HepG2 (cell line): ENCODE data around the gene ZNF155. TPM values are rescaled to one million over a fixed set of nuclear protein-coding genes. Genes with fewer than 3 reads are reported as not detected.

Source experiments
- ETV6 ChIP-seq: sonication (generic); formaldehyde crosslinking; conservative IDR thresholded peaks from 2 replicates; pipeline ENCODE4 v1.4.0; 2020; ENCODE audit warnings: missing genetic modification reagents
- FOXO1 ChIP-seq: sonication (generic); formaldehyde crosslinking; IDR thresholded peaks from 2 replicates; pipeline ENCODE4 v1.4.0; 2020; ENCODE audit warnings: missing genetic modification reagents
- PTBP1 ChIP-seq: fragments of 200-400 bp; formaldehyde crosslinking; IDR thresholded peaks from 2 replicates; pipeline ENCODE4 v1.6.1; 2018; ENCODE audit warnings: low read length, low read depth; ENCODE audit not compliant: poor library complexity, severe bottlenecking
- SCMH1 ChIP-seq: sonication (generic); formaldehyde crosslinking; IDR thresholded peaks from 2 replicates; pipeline ENCODE4 v1.9.0; 2021; ENCODE audit warnings: missing genetic modification reagents, mild to moderate bottlenecking, borderline replicate concordance
- SMC3 ChIP-seq: IDR thresholded peaks from 2 replicates; pipeline ENCODE4 v1.6.1; 2011; ENCODE audit warnings: low read length, improper control_type of control experiment
- SNAPC2 ChIP-seq: sonication (generic); formaldehyde crosslinking; IDR thresholded peaks from 2 replicates; pipeline ENCODE4 v1.8.1; 2022; ENCODE audit warnings: mild to moderate bottlenecking, missing genetic modification reagents
- ZFAT ChIP-seq: sonication (generic); formaldehyde crosslinking; conservative IDR thresholded peaks from 2 replicates; pipeline ENCODE4 v1.8.1; 2023; ENCODE audit warnings: missing genetic modification reagents, inconsistent platforms
- ZMYM4 ChIP-seq: sonication (generic); formaldehyde crosslinking; IDR thresholded peaks from 2 replicates; pipeline ENCODE4 v1.8.1; 2023; ENCODE audit warnings: mild to moderate bottlenecking, missing genetic modification reagents
- ZNF124 ChIP-seq: sonication (generic); formaldehyde crosslinking; IDR thresholded peaks from 2 replicates; pipeline ENCODE4 v1.4.0; 2020; ENCODE audit warnings: missing genetic modification reagents
- ZNF282 ChIP-seq: fragments of 450-650 bp; IDR thresholded peaks from 2 replicates; pipeline ENCODE4 v1.6.1; 2018; ENCODE audit not compliant: partially characterized antibody
- ZNF34 ChIP-seq: sonication (generic); formaldehyde crosslinking; IDR thresholded peaks from 2 replicates; pipeline ENCODE4 v1.4.0; 2020; ENCODE audit warnings: mild to moderate bottlenecking, missing genetic modification reagents, borderline replicate concordance
- ZNF367 ChIP-seq: sonication (generic); formaldehyde crosslinking; IDR thresholded peaks from 2 replicates; pipeline ENCODE4 v1.4.0; 2020; ENCODE audit warnings: missing genetic modification reagents, borderline replicate concordance
- ZNF616 ChIP-seq: sonication (generic); formaldehyde crosslinking; IDR thresholded peaks from 2 replicates; pipeline ENCODE4 v1.5.0; 2020; ENCODE audit warnings: low read depth, mild to moderate bottlenecking, missing genetic modification reagents
- ZNF7 ChIP-seq: IDR thresholded peaks from 2 replicates; pipeline ENCODE4 v1.6.1; 2016; ENCODE audit warnings: missing biosample characterization, missing genetic modification reagents
- ZSCAN21 ChIP-seq: sonication (generic); formaldehyde crosslinking; IDR thresholded peaks from 2 replicates; pipeline ENCODE4 v1.8.0; 2022; ENCODE audit warnings: mild to moderate bottlenecking, missing genetic modification reagents, moderate library complexity, borderline replicate concordance
- polyA plus RNA-seq, 8 experiments: library from polyadenylated mRNA; depleted of rRNA in 3 of 8; stranded (reverse) in 7 of 8; unstranded in 1 of 8; fragments of >200 nt; fragmentation: Illumina TruSeq in 4 of 8; extraction: Trizol in 4 of 8; gene quantifications; 2 replicates each; pipeline versions ENCODE4 v1.2.1 to v1.2.3, GENCODE V29; 2011 to 2016; ENCODE audit warnings: low read depth in 4 of 8, missing spikeins in 1 of 8, mixed read lengths in 1 of 8; ENCODE audit not compliant: insufficient read depth in 1 of 8
- total RNA-seq, 5 experiments: library from RNA; depleted of rRNA; stranded (reverse); fragments of >200 nt; fragmentation: Illumina TruSeq; extraction: Trizol; gene quantifications; 2 replicates each; pipeline ENCODE4 v1.2.3, GENCODE V29; 2016; ENCODE audit warnings: low read depth in 1 of 5
- TF ChIP-seq, protein P1 (sequence below), 2 experiments: sonication (generic) in 1 of 2; formaldehyde crosslinking in 1 of 2; IDR thresholded peaks; 2 replicates each; pipeline versions ENCODE4 v1.6.1 to v1.9.0; 2014 to 2022; ENCODE audit warnings: antibody characterized with exemption in 1 of 2, borderline replicate concordance in 1 of 2, inconsistent platforms in 1 of 2, low read depth in 1 of 2, missing genetic modification reagents in 1 of 2
- TF ChIP-seq, protein P2 (sequence below): sonication (generic); formaldehyde crosslinking; IDR thresholded peaks from 2 replicates; pipeline ENCODE4 v1.5.0; 2020; ENCODE audit warnings: mild to moderate bottlenecking, missing genetic modification reagents, moderate library complexity
- TF ChIP-seq, protein P3 (sequence below): IDR thresholded peaks from 2 replicates; pipeline ENCODE4 v1.6.1; 2018; ENCODE audit warnings: missing genetic modification reagents
- TF ChIP-seq, protein P4 (sequence below): sonication (generic); formaldehyde crosslinking; IDR thresholded peaks from 2 replicates; pipeline ENCODE4 v1.4.0; 2020; ENCODE audit warnings: missing genetic modification reagents

Gene ZNF155
- total and polyA plus RNA-seq, 2 of the 13 experiments (the other 11 are each of a cell fraction or from before 2014, with no cell fraction given) = 2.5 to 3.6 TPM

DNA sequence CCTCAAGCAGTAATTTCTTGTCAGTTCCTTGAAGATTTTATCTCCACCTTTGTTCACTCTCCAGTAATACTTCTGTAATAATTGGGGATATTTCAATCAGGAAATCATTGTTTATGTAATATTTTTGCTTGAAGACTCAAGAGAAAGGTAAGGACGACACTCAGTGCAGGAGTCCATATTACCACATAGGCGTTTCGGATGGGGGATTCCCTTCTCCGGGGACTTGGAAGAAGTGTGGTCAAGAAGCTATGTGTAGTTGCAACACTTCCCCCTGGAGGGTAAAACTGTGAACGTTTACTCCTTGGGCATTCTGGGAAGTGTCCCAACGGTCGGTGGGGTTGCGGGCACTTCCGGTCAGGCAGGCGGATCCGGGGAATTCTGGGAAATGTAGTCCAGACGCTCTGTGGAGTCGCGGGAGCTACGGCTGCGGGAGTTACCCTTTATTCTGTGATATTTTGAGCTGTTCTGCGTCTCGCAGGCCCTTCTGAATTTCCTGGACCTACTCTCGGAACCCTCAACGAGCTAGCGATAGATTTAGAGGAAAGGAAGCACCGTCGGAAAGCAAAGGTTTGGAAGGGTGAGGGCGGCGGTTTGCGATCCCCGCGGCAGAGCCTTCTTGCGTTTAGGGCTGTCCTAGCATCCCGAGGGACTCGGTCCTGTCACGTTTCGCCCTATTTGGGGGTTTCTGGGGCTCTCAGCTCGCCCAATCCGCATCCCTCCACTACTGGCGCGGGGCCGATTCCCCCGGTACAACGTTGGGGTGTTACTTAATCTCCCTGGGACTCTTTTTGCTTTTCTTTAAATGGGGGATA is 32.9 kb upstream of the ZNF155 start, which contains the start of gene ZNF221 (continued):
- TF ChIP-seq, protein P1, sequence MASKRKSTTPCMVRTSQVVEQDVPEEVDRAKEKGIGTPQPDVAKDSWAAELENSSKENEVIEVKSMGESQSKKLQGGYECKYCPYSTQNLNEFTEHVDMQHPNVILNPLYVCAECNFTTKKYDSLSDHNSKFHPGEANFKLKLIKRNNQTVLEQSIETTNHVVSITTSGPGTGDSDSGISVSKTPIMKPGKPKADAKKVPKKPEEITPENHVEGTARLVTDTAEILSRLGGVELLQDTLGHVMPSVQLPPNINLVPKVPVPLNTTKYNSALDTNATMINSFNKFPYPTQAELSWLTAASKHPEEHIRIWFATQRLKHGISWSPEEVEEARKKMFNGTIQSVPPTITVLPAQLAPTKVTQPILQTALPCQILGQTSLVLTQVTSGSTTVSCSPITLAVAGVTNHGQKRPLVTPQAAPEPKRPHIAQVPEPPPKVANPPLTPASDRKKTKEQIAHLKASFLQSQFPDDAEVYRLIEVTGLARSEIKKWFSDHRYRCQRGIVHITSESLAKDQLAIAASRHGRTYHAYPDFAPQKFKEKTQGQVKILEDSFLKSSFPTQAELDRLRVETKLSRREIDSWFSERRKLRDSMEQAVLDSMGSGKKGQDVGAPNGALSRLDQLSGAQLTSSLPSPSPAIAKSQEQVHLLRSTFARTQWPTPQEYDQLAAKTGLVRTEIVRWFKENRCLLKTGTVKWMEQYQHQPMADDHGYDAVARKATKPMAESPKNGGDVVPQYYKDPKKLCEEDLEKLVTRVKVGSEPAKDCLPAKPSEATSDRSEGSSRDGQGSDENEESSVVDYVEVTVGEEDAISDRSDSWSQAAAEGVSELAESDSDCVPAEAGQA (IDR thresholded peaks at IDR 0.05; ENCODE audit: low read depth) = peak; percentile 64; the same call in 1 of the 2 replicates
- TF ChIP-seq, protein P1 (CRISPR knock-in tag; IDR thresholded peaks at IDR 0.05; ENCODE audit: borderline replicate concordance) = no peak
- TF ChIP-seq ZNF367 (CRISPR knock-in tag) = no peak
- TF ChIP-seq, protein P2, sequence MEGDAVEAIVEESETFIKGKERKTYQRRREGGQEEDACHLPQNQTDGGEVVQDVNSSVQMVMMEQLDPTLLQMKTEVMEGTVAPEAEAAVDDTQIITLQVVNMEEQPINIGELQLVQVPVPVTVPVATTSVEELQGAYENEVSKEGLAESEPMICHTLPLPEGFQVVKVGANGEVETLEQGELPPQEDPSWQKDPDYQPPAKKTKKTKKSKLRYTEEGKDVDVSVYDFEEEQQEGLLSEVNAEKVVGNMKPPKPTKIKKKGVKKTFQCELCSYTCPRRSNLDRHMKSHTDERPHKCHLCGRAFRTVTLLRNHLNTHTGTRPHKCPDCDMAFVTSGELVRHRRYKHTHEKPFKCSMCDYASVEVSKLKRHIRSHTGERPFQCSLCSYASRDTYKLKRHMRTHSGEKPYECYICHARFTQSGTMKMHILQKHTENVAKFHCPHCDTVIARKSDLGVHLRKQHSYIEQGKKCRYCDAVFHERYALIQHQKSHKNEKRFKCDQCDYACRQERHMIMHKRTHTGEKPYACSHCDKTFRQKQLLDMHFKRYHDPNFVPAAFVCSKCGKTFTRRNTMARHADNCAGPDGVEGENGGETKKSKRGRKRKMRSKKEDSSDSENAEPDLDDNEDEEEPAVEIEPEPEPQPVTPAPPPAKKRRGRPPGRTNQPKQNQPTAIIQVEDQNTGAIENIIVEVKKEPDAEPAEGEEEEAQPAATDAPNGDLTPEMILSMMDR = peak; percentile 76
- no peak for TF ChIP-seq ZNF34 (CRISPR knock-in tag)
- no peak for TF ChIP-seq ZSCAN21 (CRISPR knock-in tag)
- no peak for TF ChIP-seq FOXO1
- TF ChIP-seq ZMYM4 (CRISPR knock-in tag) = peak; percentile 96
- no peak for TF ChIP-seq ZFAT (CRISPR knock-in tag)
- peak; percentile 47 for TF ChIP-seq SMC3
- TF ChIP-seq ETV6 (CRISPR knock-in tag) = no peak
- no peak for TF ChIP-seq SNAPC2 (CRISPR knock-in tag)
- TF ChIP-seq ZNF7 (CRISPR knock-in tag) = no peak
- TF ChIP-seq, protein P3, sequence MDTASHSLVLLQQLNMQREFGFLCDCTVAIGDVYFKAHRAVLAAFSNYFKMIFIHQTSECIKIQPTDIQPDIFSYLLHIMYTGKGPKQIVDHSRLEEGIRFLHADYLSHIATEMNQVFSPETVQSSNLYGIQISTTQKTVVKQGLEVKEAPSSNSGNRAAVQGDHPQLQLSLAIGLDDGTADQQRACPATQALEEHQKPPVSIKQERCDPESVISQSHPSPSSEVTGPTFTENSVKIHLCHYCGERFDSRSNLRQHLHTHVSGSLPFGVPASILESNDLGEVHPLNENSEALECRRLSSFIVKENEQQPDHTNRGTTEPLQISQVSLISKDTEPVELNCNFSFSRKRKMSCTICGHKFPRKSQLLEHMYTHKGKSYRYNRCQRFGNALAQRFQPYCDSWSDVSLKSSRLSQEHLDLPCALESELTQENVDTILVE = 0 out of 2 replicates have a peak, but pooled peaks have one; percentile 32
- TF ChIP-seq PTBP1 = no peak
- TF ChIP-seq ZNF124 (CRISPR knock-in tag) = peak; percentile 56; the same call in 1 of the 2 replicates
- no peak for TF ChIP-seq SCMH1
- TF ChIP-seq, protein P4, sequence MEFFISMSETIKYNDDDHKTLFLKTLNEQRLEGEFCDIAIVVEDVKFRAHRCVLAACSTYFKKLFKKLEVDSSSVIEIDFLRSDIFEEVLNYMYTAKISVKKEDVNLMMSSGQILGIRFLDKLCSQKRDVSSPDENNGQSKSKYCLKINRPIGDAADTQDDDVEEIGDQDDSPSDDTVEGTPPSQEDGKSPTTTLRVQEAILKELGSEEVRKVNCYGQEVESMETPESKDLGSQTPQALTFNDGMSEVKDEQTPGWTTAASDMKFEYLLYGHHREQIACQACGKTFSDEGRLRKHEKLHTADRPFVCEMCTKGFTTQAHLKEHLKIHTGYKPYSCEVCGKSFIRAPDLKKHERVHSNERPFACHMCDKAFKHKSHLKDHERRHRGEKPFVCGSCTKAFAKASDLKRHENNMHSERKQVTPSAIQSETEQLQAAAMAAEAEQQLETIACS (CRISPR knock-in tag) = no peak
- no peak for TF ChIP-seq ZNF282
- TF ChIP-seq ZNF616 (CRISPR knock-in tag) = no peak
